MM.1S (cell line): ENCODE measurements around the gene TAF4B.

ENCODE experiments used
- CTCF ChIP-seq: fragments of 300-600 bp; sonication (generic); IDR thresholded peaks from 2 replicates; pipeline ENCODE4 v1.5.1; 2016; ENCODE audit warnings: antibody characterized with exemption, low read length, mixed read lengths
- EZH2 ChIP-seq: fragments of 300-600 bp; sonication (generic); optimal IDR thresholded peaks from 2 replicates; pipeline ENCODE3; 2017; ENCODE audit warnings: low read depth, mild to moderate bottlenecking, antibody characterized with exemption, low read length, mixed read lengths

GRCh38 chr18:26336572-26336971, 110.3 kb downstream of the TAF4B start:
- TF ChIP-seq CTCF (no peak), EZH2 (no peak)
